K562 (cell line): Measurements from ENCODE around the gene MIER2. TPM values are rescaled to one million over a fixed set of nuclear protein-coding genes. Genes with fewer than 3 reads are reported as not detected.

Source experiments
- ATAC-seq: fragments of 200-7000 bp; cut with Tn5 transposase; 3 replicates; pipeline ENCODE4 v1.9.1; 2020; ENCODE audit warnings: moderate library complexity
- BruUV-seq: library from RNA; stranded (reverse); fragments of 400-500 nt; replicated peaks from 2 replicates; lab custom pipeline; 2021; lab: Mats Ljungman, UMichigan
- CTCF ChIA-PET: fragments of 300-600 bp; formaldehyde crosslinking; extraction: SDS; loops from one replicate; lab custom pipeline; 2021; ENCODE audit warnings: low intra/inter-chr PET ratio; lab: Yijun Ruan, JAX
- POLR2A ChIA-PET: fragments of 300-600, 350-650 bp; sonication (Branson Sonifier 250); formaldehyde crosslinking; extraction: SDS; loops from one replicate; lab custom pipeline; 2021; ENCODE audit warnings: antibody characterized with exemption, inconsistent platforms; lab: Yijun Ruan, JAX
- DNase-seq, 4 experiments: peaks; one replicate each; pipeline versions ENCODE4 v3.0.0 to v3.0.0-alpha.2; 2011 to 2018; ENCODE audit warnings: low spot score in 3 of 4, mixed read lengths in 3 of 4; ENCODE audit errors: extremely low read depth in 1 of 4
- FAIRE-seq: peaks from 2 replicates; lab custom pipeline; 2011; peaks lifted over from hg19 to GRCh38; lab: Jason Lieb, UNC
- H2AFZ ChIP-seq: 2 replicates; pipeline ENCODE4 v1.6.0; 2011; ENCODE audit warnings: low read depth, low read length, control low read depth, inconsistent platforms
- H3K27ac ChIP-seq: fragments of 200-600 bp; 3 replicates; pipeline ENCODE4 v1.8.0; 2011; ENCODE audit warnings: low read depth, mild to moderate bottlenecking, control low read depth, inconsistent platforms, low read length, moderate library complexity, mixed read lengths; ENCODE audit errors: extremely low read depth
- H3K27me3 ChIP-seq, 2 experiments: fragments of 300-600 bp in 1 of 2; 2 replicates in 1 of 2; 3 replicates in 1 of 2; pipeline versions ENCODE4 v1.6.0 to v1.8.0; 2011; ENCODE audit warnings: inconsistent platforms in 2 of 2, low read length in 2 of 2, mild to moderate bottlenecking in 1 of 2, mixed read lengths in 1 of 2, moderate library complexity in 1 of 2; ENCODE audit not compliant: control insufficient read depth in 2 of 2, insufficient read depth in 2 of 2
- H3K36me3 ChIP-seq: fragments of 300-600 bp; 3 replicates; pipeline ENCODE4 v1.8.0; 2011; ENCODE audit warnings: mild to moderate bottlenecking, low read length, inconsistent platforms; ENCODE audit not compliant: control insufficient read depth, insufficient read depth
- H3K4me1 ChIP-seq, 2 experiments: fragments of 200-600 bp in 1 of 2; replicated peaks in 1 of 2; 2 replicates in 1 of 2; 3 replicates in 1 of 2; pipeline versions ENCODE4 v1.5.1 to v1.8.0; 2011; ENCODE audit warnings: inconsistent platforms in 2 of 2, low read length in 2 of 2, mild to moderate bottlenecking in 1 of 2, mixed read lengths in 1 of 2, moderate library complexity in 1 of 2; ENCODE audit not compliant: control insufficient read depth in 2 of 2, insufficient read depth in 2 of 2
- H3K4me2 ChIP-seq: 2 replicates; pipeline ENCODE4 v1.6.1; 2011; ENCODE audit warnings: low read length, control low read depth, inconsistent platforms, mixed read lengths; ENCODE audit not compliant: insufficient read depth
- H3K4me3 ChIP-seq: fragments of 200-600 bp; sonication (generic), shearing (Covaris generic); 2 replicates; pipeline ENCODE4 v1.5.1; 2016; ENCODE audit warnings: control low read depth, inconsistent platforms
- H3K79me2 ChIP-seq: fragments of 200-600 bp; 3 replicates; pipeline ENCODE4 v1.8.0; 2011; ENCODE audit warnings: low read length, inconsistent platforms; ENCODE audit not compliant: control insufficient read depth, insufficient read depth
- H3K9ac ChIP-seq, 2 experiments: 2 replicates each; pipeline versions ENCODE4 v1.6.0 to v1.6.1; 2011; ENCODE audit warnings: low read depth in 2 of 2, low read length in 2 of 2, control low read depth in 1 of 2, inconsistent platforms in 1 of 2, mild to moderate bottlenecking in 1 of 2, mixed read lengths in 1 of 2; ENCODE audit not compliant: insufficient read depth in 1 of 2
- H3K9me1 ChIP-seq: one replicate; pipeline ENCODE4 v1.6.0; 2011; ENCODE audit warnings: inconsistent platforms, mild to moderate bottlenecking, low read length, moderate library complexity; ENCODE audit not compliant: control insufficient read depth, insufficient read depth
- H3K9me3 ChIP-seq: replicated peaks from 2 replicates; pipeline ENCODE4 v1.5.1; 2011; ENCODE audit warnings: low read depth, low read length, inconsistent platforms; ENCODE audit not compliant: control insufficient read depth, insufficient read depth
- H4K20me1 ChIP-seq: replicated peaks from 2 replicates; pipeline ENCODE4 v1.6.1; 2011; ENCODE audit warnings: low read length, inconsistent platforms, mixed read lengths; ENCODE audit not compliant: control insufficient read depth, insufficient read depth
- CEBPG ChIP-seq, 3 experiments: fragments of 200-800 bp in 1 of 3; sonication (Bioruptor generic) in 1 of 3; sonication (generic) in 1 of 3; formaldehyde crosslinking in 1 of 3; IDR thresholded peaks in 2 of 3; conservative IDR thresholded peaks in 1 of 3; 2 replicates each; pipeline versions ENCODE4 v1.6.1 to v1.8.0; 2016 to 2022; ENCODE audit warnings: missing compliant biosample characterization in 2 of 3, missing genetic modification characterization in 2 of 3, mild to moderate bottlenecking in 1 of 3, missing genetic modification reagents in 1 of 3
- GTF3C2 ChIP-seq: IDR thresholded peaks from 3 replicates; pipeline ENCODE4 v1.6.1; 2011; ENCODE audit warnings: borderline replicate concordance, mild to moderate bottlenecking, moderate library complexity; ENCODE audit not compliant: insufficient read length; ENCODE audit errors: extremely low read depth
- HMG20B ChIP-seq: fragments of 250-450 bp; sonication (Bioruptor Pico); IDR thresholded peaks from 2 replicates; pipeline ENCODE4 v1.5.0; 2021; ENCODE audit warnings: mild to moderate bottlenecking
- KDM5B ChIP-seq: fragments of 200-600 bp; sonication (generic); IDR thresholded peaks from 2 replicates; pipeline ENCODE4 v1.6.1; 2012; ENCODE audit warnings: low read depth, mild to moderate bottlenecking, moderate library complexity, low read length, control low read depth, inconsistent platforms; ENCODE audit not compliant: insufficient replicate concordance
- KLF6 ChIP-seq: fragments of 250-450 bp; sonication (Bioruptor Pico); IDR thresholded peaks from 2 replicates; pipeline ENCODE4 v1.4.0; 2020; ENCODE audit warnings: mild to moderate bottlenecking, moderate library complexity, borderline replicate concordance
- NFYB ChIP-seq: IDR thresholded peaks from 2 replicates; pipeline ENCODE4 v1.6.1; 2011; ENCODE audit warnings: mild to moderate bottlenecking, moderate library complexity; ENCODE audit not compliant: insufficient read length; ENCODE audit errors: extremely low read depth
- PBX2 ChIP-seq, 2 experiments: IDR thresholded peaks in 1 of 2; conservative IDR thresholded peaks in 1 of 2; 2 replicates each; pipeline ENCODE4 v1.6.1; 2016; ENCODE audit warnings: low read depth in 2 of 2, mild to moderate bottlenecking in 1 of 2, missing compliant biosample characterization in 1 of 2, missing genetic modification characterization in 1 of 2, moderate library complexity in 1 of 2
- RAD21 ChIP-seq, 2 experiments: fragments of 250-450 bp in 1 of 2; fragments of 450-650 bp in 1 of 2; sonication (Bioruptor Pico) in 1 of 2; formaldehyde crosslinking in 1 of 2; IDR thresholded peaks in 1 of 2; conservative IDR thresholded peaks in 1 of 2; 2 replicates each; pipeline versions ENCODE4 v1.4.0 to v1.8.0; 2020 to 2022; ENCODE audit warnings: mild to moderate bottlenecking in 2 of 2, moderate library complexity in 1 of 2
- RFX1 ChIP-seq: fragments of 450-650 bp; IDR thresholded peaks from 2 replicates; pipeline ENCODE4 v1.6.1; 2016; ENCODE audit warnings: mild to moderate bottlenecking, moderate library complexity
- TAF9B ChIP-seq: fragments of 450-650 bp; IDR thresholded peaks from 2 replicates; pipeline ENCODE4 v1.6.1; 2018; ENCODE audit warnings: mild to moderate bottlenecking; ENCODE audit not compliant: partially characterized antibody
- ZBTB17 ChIP-seq: fragments of 450-650 bp; formaldehyde crosslinking; IDR thresholded peaks from 2 replicates; pipeline ENCODE4 v1.4.0; 2020; ENCODE audit warnings: mild to moderate bottlenecking
- ZKSCAN3 ChIP-seq: fragments of 250-450 bp; sonication (Bioruptor Pico); IDR thresholded peaks from 2 replicates; pipeline ENCODE4 v1.4.0; 2020
- ZNF3 ChIP-seq: fragments of 250-450 bp; sonication (Bioruptor Pico); IDR thresholded peaks from 2 replicates; pipeline ENCODE4 v1.5.0; 2021; ENCODE audit warnings: mild to moderate bottlenecking, moderate library complexity
- ZNF445 ChIP-seq: fragments of 250-450 bp; sonication (Bioruptor Pico); IDR thresholded peaks from 2 replicates; pipeline ENCODE4 v1.4.0; 2020; ENCODE audit warnings: low read depth, mild to moderate bottlenecking, moderate library complexity
- WGBS: fragments of 100-300 bp; shearing (Covaris generic); methylation state at CpG from one replicate; pipeline ENCODE4 v1.1.6; 2016; ENCODE audit warnings: low coverage, mixed read lengths; ENCODE audit not compliant: insufficient coverage; ENCODE audit errors: missing lambda C conversion rate; 5-methylcytosine and 5-hydroxymethylcytosine counted together
- in situ Hi-C: fragments of 300-500 bp; cut with MboI; formaldehyde crosslinking; loops from 4 replicates; pipeline ENCODE4 v1.15.0; 2018; ENCODE audit warnings: inconsistent platforms, mixed read lengths
- intact Hi-C: fragments of 100-400 bp; cut with micrococcal nuclease; formaldehyde crosslinking; loops from 2 replicates; pipeline ENCODE4 v1.14.2; 2022
- polyA plus RNA-seq, 8 experiments: library from polyadenylated mRNA; depleted of rRNA in 4 of 8; stranded (reverse) in 5 of 8; unstranded in 3 of 8; fragments of >200 nt; fragmentation: Nextera tagmentation in 2 of 8; fragmentation: Illumina TruSeq in 1 of 8; extraction: Ambion mirVana in 2 of 8; extraction: Trizol in 1 of 8; gene quantifications; 2 replicates each; pipeline versions ENCODE4 v1.2.1 to v1.2.3, GENCODE V29; 2011 to 2014; ENCODE audit warnings: inconsistent platforms in 1 of 8, missing spikeins in 1 of 8
- total RNA-seq, 7 experiments: library from RNA; depleted of rRNA in 6 of 7; stranded (reverse); fragments of >200 nt in 6 of 7; fragmentation: Illumina TruSeq in 2 of 7; extraction: Trizol in 2 of 7; gene quantifications; 2 replicates each; pipeline versions ENCODE4 v1.2.1 to v1.2.3, GENCODE V29; 2011 to 2021; ENCODE audit warnings: low replicate concordance in 1 of 7

MIER2 gene
- total and polyA plus RNA-seq, 9 of the 15 experiments (the other 6 are each of a cell fraction or from before 2014, with no cell fraction given), result 0.46 to 34.7 (median 15.6) TPM

- no peak overlapping the region for H3K4me2 ChIP-seq
- TF ChIP-seq KDM5B, result no peak
- no peak for TF ChIP-seq ZBTB17 (CRISPR knock-in tag)
- peak; percentile 28; the same call in 1 of the 2 replicates for TF ChIP-seq PBX2 (CRISPR knock-in tag; IDR thresholded peaks at IDR 0.05; ENCODE audit: low read depth)
- TF ChIP-seq PBX2 (tag; conservative IDR thresholded peaks at IDR 0.05; ENCODE audit: low read depth), result no peak
- no peak for TF ChIP-seq ZKSCAN3 (CRISPR knock-in tag)
- no peak for TF ChIP-seq TAF9B
- no peak for TF ChIP-seq KLF6 (CRISPR knock-in tag)
- TF ChIP-seq HMG20B (CRISPR knock-in tag), result no peak
- no peak for TF ChIP-seq NFYB
- peak in 1 of 2 experiments; percentile 60; a peak in 2 of 4 replicates for TF ChIP-seq RAD21 (CRISPR knock-in tag; conservative IDR thresholded peaks at IDR 0.05 in 1 of 2, IDR thresholded peaks at IDR 0.05 in 1 of 2)
- no peak for TF ChIP-seq GTF3C2
- no peak for TF ChIP-seq RFX1
- TF ChIP-seq CEBPG (CRISPR knock-in tag; IDR thresholded peaks at IDR 0.05), result no peak
- no peak for TF ChIP-seq CEBPG (tag; conservative IDR thresholded peaks at IDR 0.05 in 1 of 2, IDR thresholded peaks at IDR 0.05 in 1 of 2)
- TF ChIP-seq ZNF445 (CRISPR knock-in tag), result no peak
- no peak for TF ChIP-seq ZNF3 (CRISPR knock-in tag)
Observed at GRCh38 chr19:383922-384798, 39.6 kb upstream of the MIER2 start.

More at GRCh38 chr19:383922-384798, 39.6 kb upstream of the MIER2 start:
- H3K79me2 ChIP-seq, result no peaks in the 10 kb centered on the region
- H3K27me3 ChIP-seq, result peaks cover 22 to 44% of the 10 kb centered on the region in 2 experiments; a peak in 4 of 5 replicates
- no peaks in the 10 kb centered on the region for H3K9me3 ChIP-seq
- no peak for FAIRE-seq
- POLR2A ChIA-PET, result interaction anchor here (1.2 kb wide), 1 partner anchor 13 kb away, joined by 6 read pairs; no protein-coding TSS in a partner anchor
- no peaks in the 10 kb centered on the region for H3K36me3 ChIP-seq
- ATAC-seq, result peak; percentile 91
- H3K4me3 ChIP-seq, result no peak overlapping the region
- no peak overlapping the region for H2AFZ ChIP-seq
- intact Hi-C loops (no loop called here), in situ Hi-C loops (no loop called here)
- CTCF ChIA-PET, result no interaction called here
- no peak overlapping the region; a peak in 1 of 4 replicates for H3K9ac ChIP-seq
- H3K9me1 ChIP-seq, result no peaks in the 10 kb centered on the region
- no TSS peak for BruUV-seq
- no peak overlapping the region for H3K27ac ChIP-seq
- H3K4me1 ChIP-seq, result peaks cover 5 to 19% of the 10 kb centered on the region in 2 experiments; a peak in 4 of 5 replicates
- 22% methylated on average over 40 of the region's 44 CpGs for WGBS
- H4K20me1 ChIP-seq, result no peaks in the 10 kb centered on the region
- peak in 3 of 4 experiments; percentile 47 to 59 (median 52) for DNase-seq
